ENCODE data around the gene COPG2.

Gene COPG2

DNA sequence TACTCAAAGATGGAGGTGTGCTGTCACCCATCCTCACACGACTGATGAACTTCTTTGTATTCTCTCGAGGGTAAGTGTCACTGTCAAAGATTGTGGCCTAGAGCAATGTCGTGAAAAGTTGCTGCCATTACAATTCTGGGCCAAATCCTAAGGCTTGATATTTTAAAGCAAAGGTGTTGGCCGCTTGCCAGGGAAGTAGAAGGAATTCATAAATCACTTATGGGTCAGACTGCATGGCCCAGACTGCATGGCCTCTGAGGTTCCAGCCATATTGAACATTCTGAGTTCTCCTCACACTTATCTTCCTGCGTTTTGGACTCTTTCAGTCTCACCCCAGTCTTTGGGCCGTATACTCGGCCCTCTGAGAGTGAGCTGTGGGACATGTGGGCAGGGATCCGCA lies 168.1 kb downstream of the COPG2 start:
- DNase-seq (ENCODE audit: low read depth in 2 of 2), result no peak

DNA sequence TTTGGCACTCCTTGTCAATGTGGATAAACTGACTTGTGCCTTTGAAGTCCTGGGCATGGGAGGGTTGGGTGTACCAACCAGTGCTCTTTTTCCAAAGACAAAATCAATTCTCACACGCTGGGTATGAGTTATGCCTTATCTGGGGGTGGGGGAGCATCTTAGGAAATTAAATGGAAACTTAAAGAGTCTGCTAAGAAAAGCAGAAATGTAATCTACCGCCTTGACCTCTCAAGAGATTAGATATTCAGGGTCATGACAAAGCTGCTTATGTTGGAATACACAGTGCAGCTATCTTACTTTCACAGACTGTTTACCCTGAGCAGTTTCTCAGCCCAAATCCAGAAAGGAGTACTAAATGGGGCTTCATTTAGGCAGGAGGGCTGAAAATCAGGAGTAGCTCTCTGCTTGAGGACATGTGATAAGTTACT lies 174.1 kb downstream of the COPG2 start:
- DNase-seq (ENCODE audit: low read depth in 2 of 2), result no peak

DNA sequence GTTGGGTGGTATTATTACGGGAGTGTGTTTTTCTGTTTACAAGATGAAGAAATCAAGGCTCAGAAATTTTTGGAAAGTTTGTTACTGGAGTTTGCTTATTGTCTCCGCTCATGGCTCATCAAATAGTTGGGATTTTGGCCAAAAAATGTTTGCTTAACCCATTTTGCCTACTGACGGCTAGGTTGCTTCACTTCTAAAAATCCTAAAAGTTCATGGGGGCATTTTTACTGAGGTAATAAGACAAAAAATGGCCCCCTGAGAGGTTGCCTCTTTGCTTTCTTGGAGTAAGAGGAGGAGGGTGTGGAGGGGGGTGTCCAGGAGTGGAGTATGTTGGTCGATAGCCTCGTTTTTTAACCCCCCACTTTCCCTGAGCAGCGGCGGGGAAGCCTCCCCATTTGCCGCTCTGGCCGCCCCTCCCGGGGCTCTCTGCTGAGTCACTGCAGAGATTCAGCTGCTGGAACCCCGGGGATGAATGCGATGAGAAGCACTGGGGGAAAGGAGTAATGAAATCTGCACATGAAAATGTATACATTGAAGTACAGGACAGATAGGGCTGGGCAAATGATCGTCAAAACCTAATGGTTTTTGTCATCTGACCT lies 175.2 kb downstream of the COPG2 start:
- no peak for DNase-seq (ENCODE audit: low read depth in 2 of 2)

DNA sequence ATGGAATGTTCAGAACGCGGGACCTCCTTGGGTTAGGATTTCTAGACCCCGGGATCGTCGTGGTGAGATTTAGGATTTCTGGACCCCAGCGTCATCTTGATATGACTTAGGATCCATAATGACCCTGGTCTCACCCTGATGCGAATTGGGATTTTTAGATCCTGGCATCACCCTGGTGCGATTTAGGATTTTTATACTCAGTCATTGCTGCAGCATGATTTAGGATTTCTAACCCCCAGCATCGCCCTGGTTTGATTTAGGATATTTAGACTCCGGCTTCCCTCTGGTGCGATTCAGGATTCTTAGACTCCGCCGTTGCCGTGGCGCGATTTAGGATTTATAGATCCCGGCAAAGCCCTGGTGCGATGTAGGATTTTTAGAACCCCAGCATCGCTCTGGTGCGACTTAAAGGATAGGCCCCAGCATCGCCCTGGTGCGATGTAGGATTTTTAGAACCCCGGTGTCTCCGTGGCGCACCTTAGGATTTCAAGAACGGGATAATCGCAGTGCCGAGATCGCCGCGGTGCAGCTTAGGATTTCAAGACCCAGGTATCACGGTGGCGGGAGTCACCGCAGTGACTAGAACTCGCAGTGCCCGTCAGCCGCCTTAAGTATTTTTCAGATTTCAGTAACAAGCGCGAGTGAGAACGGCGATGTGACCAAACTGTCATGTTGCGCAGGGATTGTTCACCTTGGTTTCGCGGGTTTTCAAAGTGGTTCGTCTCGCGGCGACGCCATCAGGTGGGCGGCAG lies 175.8 kb downstream of the COPG2 start:
- DNase-seq (ENCODE audit: low read depth in 2 of 2), result no peak

DNA sequence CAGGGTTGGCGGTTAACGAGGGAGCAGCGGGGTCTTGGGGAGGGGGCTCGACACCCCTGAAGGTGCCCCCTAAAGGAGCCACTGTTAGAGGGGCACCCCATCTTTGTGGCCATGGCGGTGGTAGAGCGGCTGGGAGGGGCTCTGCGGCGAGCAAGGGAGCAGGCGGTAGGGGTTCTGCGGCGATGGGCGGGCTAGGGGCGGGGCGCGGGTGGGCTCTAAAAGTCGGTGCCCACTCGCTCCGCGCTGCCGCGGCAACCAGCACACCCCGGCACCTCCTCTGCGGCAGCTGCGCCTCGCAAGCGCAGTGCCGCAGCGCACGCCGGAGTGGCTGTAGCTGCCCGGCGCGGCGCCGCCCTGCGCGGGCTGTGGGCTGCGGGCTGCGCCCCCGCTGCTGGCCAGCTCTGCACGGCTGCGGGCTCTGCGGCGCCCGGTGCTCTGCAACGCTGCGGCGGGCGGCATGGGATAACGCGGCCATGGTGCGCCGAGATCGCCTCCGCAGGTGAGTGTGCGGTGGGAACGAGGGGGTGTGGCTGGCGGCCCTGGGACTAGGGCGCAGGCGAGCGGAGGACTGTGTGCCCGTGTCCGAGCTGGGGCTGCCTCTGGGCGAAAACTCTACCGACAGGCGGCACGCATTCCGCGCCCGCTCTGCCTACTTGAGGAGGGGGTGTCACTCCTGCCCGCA lies 176.6 kb downstream of the COPG2 start, which contains the start of gene MEST:
TSS of gene MEST (plus strand) at position 245 of the 682 bp plus-strand sequence. CDS start at position 474, 229 bp downstream.
- no peak for DNase-seq (ENCODE audit: low read depth in 2 of 2)

DNA sequence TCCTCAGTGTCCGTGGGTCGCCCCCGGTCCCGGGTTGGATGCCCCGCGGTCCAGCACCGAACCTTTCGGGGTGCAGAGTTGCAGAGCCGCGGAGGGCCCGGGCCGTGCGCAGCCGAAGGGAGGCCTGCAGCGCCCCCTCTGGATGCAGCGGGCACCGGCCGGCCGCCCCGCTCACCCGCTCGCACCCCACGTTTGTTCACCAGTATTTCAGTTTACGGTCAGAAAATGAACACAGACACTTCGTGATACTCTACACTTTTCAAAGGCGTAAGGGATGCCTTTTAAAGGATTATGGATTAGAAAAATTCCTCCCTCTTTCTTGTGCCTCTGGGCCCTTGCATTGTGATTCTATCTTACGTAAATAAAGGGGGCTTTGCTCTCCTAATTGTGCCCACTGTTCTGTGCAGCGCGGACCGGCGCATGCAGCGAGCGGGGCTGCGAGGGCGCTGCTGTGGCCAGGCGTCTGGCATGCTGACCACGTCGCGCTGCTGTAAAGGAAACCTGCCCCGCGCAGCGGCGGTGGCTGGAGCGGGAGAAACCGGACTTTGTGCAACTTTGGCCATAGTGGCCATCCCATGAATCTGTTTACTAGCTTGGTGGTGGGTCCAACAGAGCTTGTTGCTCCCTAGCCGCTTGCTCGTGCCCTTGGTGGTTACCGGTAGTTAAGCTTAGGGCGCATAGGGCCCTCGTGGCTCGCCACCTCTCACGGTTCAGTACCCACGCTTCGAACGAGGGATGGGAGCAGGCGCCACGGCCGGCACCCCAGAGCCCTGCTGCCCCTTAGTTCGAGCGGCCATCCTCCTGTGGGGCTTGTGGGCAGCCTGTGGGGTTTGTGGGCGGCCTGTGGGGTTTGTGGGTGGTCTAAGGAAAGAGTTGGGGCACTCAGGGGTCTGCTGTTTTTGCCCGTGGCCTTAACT lies 177.4 kb downstream of the COPG2 start:
- peak in 1 of 2 donors; percentile 19 for DNase-seq (ENCODE audit: low read depth in 2 of 2)

DNA sequence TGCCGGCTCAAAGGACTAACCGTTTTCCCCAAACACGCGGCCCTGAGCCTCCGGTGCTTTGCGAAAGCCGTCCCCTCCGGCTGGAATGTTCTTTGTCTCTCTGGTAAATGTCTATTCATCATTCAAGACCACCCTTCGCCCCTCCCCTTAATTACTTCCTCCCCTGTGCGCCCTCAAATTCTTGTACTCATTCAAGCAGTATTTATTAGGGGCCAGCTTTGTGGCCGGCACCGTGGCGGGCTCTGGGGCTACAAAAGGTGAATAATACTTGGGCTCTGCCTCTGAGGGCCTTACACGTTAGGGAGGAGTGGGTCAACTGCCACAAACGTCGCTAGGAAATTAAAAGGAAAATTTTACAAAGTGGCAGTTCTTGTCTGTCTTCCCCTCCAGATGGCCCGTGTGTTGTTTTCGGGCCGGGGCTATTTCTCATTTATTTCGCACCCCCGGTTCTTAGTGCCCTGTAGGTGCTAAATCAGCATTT lies 178.2 kb downstream of the COPG2 start:
- no peak for DNase-seq (ENCODE audit: low read depth in 2 of 2)

DNA sequence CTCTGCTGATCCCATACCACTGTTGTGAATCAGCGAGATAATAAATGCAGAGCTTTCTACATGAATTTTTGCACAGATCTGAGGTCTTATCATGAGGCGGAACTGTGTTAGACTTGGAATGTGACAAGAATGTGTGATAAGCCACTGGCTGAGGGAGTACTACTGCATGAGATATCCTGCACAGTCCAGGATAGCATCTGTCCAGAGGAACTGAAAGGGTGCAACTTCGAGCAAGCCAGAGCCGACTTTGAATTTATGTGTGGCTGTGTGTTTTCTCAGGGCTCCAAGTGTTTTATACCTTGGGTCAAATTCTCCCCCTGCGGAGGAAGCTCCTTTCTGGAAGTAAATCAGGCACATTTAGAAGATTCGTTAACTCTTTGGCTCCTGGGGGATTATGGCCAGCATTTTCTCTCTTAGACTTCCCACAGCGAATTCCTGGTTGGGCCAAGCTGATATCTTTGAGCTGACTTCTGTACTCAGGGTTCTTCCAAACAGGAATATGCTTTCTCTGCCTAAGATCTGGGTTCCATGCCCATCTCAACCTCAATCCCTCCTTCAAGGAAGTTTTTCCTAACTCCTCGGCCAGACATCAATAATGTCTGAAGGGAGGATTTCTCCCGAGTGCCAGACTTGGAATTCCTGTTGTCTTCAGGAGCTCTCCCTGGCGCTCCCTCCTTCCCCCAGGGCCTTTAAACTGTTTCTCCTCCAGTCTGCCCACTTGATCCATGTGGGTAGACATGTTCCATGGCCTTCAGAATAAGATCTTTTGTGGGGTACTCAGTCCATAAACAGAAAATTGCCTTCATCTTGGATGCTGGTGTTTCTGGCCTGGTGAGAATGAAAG lies 179.2 kb downstream of the COPG2 start:
- DNase-seq (ENCODE audit: low read depth in 2 of 2), result no peak

DNA sequence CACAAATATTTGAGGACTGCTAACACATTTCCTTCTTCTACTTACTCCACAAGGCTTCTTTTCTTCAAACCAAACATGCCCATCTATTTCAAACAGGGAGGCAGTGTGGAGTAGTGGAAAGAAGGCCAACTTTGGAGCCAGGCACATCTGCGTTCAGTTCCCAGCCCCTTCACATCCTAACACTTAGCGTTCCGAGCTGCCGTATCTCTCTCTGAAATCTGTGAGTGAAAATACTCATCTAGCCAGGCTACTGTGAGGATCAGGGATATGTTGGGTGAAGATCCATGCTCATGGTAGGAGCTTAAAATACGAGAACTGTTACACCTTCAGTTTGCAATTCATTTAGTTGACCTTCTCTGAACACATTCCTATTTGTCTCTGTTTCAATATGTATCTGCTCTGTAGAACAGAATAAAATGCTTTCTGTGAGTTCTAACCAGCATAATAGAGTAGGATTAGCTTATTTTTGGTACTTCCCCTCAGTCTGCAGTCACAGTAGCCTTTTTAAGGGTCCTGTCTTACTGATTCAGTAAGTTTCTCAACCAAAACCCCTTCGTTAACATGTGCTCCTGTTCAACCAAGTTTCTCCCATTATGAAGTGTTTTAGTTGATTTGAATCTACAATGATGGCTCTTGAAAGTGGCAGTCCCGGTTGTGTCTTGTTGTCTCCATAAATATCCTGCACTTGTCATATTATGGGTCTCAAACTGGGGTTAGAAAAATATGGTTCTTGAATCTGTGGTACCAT lies 180.0 kb downstream of the COPG2 start:
- no peak for DNase-seq (ENCODE audit: low read depth in 2 of 2)

DNA sequence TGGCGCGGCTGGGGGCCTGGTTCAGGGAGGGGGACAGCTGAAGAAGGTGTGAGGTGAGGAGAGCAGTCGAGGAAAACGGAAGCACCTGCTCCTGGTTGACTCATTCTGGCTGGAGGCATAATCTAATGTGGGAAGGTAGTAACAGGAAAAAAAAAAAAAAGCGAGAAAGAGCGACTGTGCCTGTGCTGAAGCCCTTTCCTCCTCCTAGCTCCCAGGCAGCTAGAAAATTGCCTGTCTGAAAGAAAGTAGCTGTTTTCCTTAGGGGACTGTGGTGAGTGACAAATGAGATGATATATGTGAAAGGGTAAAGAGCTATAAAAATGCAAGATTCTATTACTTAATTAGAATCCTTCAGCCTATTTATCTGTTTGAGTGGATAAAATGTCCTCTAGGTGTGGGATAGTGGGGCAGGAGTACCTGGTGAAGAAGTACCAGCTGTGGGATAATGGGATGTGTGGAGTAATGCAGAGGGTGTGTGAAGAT lies 181.6 kb downstream of the COPG2 start:
- no peak for DNase-seq (ENCODE audit: low read depth in 2 of 2)

DNA sequence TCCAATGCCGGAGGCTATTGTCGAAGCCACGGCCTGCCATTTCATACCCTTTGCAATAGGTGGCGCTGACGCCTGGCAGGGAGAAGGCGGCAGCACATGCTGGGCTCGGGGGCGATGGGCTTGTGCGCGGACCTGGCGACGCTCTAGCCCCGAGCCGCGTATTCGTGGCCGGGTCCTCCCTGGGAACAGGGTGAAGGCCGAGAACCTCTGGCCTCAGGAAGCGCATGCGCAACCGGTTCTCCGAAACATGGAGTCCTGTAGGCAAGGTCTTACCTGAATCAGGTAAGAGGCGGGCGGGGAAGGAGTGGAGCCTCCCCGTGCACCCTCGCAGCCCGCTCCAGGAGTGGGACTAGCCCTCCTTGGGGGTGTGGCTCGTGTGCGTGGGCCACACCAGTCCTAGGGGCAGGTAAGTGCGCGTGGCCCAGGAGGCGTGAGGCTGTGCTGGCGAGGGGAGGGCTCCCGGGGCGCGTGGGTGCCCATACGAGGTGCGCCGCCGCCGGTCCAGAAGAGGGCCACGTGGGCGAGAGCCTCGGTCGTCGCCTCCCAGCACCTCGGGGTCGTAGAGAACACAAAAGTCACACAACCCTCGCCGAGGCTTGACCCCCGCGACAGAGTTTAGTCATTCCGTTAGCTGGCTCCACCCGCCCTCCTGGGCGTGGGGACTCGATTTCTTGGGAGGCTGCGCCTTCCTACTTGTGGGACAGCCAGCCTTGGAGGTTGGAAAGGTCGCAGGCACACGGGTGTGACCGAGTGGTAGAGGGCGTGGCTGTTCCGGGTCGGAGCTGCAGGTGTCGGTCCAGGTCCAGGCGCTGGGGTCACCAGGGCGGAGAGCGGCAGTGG lies 182.2 kb downstream of the COPG2 start:
- DNase-seq (ENCODE audit: low read depth in 2 of 2), result peak; percentile 37 to 40

DNA sequence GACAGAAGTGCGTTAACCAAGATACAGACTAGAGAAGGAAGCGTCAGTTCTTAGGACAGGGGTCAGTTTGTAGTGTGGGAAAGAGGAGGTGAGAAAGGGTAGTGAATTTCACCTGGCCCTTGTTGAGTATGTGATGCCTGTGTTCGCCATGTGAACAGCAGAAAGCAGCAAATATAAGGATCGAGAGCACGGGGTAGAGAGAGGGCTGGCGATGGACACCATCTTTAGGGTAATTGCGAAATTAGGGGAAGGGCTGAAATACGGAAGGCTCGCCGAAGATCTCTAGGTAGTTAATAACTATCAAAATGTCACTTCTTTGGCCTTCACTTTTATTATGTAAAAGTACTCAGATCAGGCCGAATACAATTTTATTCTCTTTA lies 182.8 kb downstream of the COPG2 start:
- DNase-seq (ENCODE audit: low read depth in 2 of 2), result no peak

DNA sequence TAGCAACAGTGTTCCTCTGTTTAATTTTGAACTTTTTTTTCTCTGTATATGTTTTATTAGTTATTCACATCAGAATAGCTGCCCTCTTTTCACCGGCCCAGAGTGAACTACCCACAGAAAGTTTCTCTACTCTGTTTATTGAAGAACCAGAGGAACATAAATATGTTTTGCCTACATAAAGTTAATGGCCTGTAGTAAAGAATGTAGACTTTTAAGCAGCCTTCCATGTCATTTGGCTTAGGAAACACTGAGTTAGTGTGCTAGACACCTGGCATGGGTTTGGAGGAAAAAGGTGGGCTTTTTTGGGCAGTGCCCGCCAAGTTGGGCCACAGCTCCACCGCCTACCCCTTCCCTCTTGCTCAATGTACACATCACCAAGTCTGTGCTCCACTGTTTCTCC lies 185.5 kb downstream of the COPG2 start:
- no peak for DNase-seq (ENCODE audit: low read depth in 2 of 2)

DNA sequence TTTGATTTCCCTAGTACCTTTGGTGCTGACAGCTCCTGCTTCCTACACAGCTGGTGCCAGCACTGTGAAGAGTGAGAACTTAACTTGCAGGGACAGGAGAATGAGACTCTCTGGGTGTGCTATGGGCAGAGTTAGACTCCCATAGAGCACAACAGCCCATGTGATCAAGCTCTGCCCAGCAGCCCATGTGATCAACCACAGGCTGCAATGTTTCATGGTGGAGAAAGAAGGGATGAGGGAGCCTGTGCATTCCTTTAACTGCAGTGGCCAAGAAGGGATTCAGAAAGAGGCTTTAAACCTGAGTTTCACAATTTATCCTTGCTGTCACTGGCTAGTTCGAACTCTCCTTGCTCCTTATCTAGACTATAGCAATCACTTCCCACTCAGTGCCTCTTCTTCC lies 186.7 kb downstream of the COPG2 start:
- no peak for DNase-seq (ENCODE audit: low read depth in 2 of 2)

DNA sequence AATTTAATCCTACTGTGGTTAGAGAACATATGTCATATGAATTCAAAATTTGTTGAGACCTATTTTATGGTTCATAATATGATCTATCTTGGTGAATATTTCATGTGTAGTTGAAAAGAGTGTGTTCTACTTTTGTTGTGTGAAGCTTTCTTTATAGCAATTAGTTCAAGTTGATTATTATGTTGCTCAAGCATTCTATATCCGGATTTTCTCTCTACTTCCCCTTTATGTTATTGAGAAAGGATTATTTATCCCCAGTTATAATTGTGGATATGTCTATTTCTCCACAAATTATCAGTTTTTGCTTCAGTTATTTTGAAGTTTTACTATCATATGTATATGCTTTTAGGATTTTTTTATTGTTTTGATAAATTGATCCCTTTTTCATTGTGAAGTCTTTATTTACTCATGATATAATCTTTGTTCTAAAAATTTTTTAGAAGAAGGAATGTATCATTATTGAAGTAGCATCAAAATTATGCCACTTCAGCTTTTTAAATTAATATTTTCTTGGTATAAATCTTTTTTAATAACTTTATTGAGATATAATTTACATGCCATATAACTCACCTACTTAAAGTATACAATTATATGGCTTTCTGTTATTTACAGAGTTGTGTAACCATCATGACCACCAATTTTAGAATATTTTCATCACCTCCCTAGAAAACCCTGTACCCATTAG lies 188.7 kb downstream of the COPG2 start:
- DNase-seq (ENCODE audit: low read depth in 2 of 2), result no peak

DNA sequence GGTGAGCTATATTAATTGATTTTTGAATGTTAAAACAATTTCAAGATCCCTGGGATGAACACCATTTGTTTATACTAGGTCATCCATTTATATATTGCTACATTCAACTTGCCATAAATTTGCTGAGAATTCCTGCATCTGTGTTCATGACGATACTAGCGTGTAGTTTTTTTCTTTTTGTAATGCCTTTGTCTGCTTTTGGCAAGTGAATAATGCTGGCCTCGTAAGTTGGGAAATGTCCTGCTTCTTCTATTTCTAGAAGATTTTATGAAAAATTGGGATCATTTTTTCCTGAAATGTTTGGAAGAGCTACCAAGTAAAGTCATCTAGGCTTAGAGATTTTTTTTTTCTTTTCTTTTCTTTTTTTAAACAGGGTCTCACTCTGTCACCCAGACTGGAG lies 189.6 kb downstream of the COPG2 start:
- no peak for DNase-seq (ENCODE audit: low read depth in 2 of 2)

DNA sequence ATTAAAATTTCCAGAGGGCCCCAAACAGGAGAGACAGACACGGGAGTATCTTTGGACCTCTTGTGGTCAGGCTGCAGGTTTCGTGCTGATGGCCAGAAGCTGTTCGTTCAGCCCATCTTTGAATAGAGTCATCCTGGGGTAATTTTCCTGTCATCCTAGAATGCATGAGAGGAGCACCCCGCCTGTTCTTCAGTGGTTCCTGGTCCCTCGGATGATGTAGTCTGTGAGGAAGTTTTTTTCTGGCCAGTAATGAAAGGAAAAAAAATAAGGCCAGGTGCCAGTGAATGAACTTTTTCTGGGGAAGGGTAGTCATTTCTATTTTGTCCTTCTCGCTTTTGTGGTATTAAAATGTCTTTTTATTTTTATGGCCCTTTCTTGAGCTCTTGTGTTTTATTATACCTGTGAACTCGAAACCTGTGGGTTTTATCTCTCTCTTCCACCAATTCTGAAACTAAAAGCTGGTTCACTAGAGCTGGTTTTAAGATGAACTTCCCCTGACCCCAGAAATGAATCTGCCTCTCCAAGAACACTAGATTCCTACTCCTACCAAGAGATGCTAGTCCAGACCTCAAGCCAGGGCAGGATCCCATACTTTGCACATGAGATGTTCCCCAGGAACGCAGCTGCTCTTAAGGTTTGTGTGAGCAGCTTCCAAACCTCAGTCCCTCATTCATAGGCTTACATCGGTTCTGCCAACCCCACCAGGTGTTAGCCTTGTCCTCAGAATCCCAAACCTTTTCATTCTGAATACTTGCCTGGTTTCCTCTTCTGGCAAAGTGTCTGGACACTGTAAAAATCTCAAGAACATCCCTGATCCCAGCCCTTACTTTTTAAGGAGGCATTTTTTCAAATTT lies 192.0 kb downstream of the COPG2 start:
- no peak for DNase-seq (ENCODE audit: low read depth in 2 of 2)
